ENCODE results near the gene IFNL1. TPM values are rescaled to one million over a fixed set of nuclear protein-coding genes. Genes with fewer than 3 reads are reported as not detected.
"Not testable (repeated sequence)": the region's sequence is repeated elsewhere in the genome, so short reads cannot be mapped to it uniquely, and the experiment has no call there.

Gene IFNL1
- polyA plus RNA-seq, 3 donors: not detected

DNA sequence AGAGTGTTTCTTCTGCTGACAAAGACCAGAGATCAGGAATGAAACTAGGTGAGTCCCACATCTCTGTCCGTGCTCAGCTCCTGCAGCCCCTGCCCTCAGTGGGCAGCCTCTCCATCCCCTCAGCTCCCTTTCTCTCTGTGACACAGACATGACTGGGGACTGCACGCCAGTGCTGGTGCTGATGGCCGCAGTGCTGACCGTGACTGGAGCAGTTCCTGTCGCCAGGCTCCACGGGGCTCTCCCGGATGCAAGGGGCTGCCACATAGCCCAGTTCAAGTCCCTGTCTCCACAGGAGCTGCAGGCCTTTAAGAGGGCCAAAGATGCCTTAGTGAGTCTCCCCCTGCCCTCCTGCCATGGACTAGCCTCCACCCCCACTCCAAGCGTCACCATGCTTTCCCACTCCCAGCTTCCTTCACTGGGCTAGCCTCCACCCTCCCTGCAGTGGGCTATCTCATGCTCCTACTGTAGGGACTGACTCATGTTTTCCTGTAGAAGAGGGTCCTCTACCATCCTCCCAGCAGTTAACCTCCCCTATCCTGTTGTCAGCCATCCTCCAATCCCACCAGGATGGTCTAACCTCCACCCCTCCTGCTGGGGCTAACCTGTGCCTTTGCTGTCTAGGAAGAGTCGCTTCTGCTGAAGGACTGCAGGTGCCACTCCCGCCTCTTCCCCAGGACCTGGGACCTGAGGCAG lies 27.5 kb upstream of the IFNL1 start:
- not testable (repeated sequence) for DNase-seq (ENCODE audit: extremely low read depth in 1 of 11, low read depth in 9 of 11, low spot score in 4 of 11)

DNA sequence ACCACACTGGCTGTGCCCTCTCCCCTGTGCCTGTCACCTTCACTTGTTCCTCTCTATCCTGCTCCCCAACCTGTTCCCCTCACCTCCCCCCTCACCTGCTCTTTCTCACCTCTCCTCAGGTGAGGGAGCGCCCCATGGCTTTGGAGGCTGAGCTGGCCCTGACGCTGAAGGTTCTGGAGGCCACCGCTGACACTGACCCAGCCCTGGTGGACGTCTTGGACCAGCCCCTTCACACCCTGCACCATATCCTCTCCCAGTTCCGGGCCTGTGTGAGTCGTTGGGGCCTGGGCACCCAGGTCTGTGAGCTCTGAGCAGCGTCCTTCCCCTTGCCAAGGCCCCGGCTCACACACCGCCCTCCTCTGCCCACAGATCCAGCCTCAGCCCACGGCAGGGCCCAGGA lies 26.8 kb upstream of the IFNL1 start:
- DNase-seq (ENCODE audit: extremely low read depth in 1 of 11, low read depth in 9 of 11, low spot score in 4 of 11): not testable (repeated sequence)

DNA sequence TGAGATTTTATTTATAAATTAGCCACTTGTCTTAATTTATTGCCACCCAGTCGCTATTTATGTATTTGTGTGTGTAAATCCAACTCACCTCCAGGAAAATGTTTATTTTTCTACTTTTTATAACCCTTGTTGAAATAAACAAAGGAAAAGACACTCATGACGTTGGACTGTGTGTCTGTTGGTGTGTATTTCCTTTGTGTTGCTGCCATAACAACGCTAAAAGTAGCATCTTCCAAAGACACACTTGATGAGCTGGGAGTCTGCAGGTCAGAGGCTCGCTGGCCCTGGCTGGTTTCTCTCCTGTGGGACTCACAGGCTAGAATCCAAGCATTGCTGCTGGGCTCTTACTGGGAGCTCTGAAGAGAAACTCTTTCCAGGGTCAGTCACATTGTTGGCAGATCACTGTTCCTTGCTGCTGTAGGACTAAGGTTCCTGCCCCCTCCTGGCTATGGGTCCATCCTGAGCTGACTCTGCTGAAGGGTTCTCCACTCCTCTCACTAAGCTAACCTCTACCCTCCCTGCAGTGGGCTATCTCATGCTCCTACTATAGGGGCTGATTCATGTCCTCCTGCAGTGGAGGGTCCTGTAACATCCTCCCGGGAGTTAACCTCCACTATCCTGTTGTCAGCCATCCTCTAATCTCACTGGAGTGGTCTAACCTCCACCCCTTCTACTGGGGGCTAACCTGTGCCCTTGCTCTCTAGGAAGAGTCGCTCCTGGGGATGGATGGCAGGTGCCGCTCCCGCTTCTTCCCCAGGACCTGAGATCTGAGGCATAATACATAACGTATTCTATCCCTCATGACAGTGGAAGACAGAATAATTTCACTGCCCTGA lies 26.0 kb upstream of the IFNL1 start:
- DNase-seq (ENCODE audit: extremely low read depth in 1 of 11, low read depth in 9 of 11, low spot score in 4 of 11): no peak

DNA sequence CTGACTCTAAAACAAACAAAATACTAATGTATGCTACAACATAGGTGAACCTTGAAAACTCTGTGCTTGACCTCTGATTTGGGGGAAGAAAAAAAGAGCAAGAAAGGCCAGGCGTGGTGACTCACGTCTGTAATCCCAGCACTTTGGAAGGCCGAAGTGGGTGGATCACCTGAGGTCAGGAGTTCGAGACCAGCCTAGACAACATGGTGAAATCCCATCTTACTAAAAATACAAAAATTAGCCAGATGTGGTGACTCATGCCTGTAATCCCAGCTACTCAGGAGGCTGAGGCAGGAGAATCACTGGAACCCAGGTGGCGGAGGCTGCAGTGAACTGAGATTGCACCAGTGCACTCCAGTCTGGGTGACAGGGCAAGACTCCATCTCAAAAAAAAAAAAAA lies 22.3 kb upstream of the IFNL1 start:
- DNase-seq (ENCODE audit: extremely low read depth in 1 of 11, low read depth in 9 of 11, low spot score in 4 of 11): not testable (repeated sequence)

DNA sequence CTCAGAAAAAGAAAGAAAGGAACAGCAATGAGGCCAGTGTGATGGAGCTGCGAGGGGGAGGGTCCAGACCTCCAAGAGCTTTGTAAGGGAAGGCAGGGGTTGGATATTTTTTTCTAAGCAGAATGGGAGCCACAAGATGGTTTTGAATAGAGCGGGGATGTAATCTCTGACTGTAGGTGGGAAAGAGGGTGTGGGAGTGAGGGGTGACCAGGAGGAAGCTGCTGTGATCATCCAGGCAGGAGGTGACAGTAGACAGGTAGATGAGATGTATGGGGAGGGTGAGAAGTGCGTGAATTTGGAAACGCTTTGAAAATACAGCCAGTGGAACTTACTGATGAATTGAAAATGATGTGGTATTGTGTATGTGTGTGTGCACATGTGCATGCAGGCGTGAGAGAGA lies 20.6 kb upstream of the IFNL1 start:
- no peak for DNase-seq (ENCODE audit: extremely low read depth in 1 of 11, low read depth in 9 of 11, low spot score in 4 of 11)

DNA sequence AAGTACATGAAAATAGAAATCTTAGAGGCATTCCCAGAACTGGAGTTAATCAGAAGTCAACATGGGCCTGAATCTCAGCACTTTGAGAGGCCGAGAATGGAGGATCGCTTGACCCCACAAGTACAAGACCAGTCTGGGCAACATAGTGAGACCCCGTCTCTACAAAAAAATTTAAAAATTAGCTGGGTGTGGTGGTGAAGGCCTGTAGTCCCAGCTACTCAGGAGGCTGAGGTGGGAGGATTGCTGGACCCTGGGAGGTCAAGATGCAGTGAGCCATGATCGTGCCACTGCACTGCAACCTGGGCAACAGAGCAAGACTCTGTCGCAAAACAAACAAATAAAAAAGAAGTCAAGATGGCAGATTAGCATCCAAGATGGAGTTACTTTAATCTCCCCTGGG lies 19.5 kb upstream of the IFNL1 start:
- no peak for DNase-seq (ENCODE audit: extremely low read depth in 1 of 11, low read depth in 9 of 11, low spot score in 4 of 11)

DNA sequence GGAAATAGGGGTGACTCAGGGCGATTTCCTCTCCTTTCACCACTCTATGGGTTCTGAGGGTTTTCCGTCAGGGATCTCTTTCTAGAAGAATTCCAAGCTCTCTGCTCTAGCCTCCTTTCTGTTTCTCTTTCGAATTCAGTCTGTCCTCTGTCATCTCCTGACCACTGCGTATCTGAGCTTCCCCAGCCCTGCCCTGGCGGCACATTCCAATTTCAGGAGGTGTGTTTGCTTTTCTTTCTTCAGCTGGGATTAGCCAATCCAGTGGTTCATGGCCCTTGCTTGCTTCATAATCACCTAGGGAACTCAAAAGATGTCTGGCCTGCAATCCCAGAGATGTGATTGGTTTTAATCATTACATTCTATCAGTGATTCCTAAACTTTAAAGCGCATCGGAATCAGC lies 18.6 kb upstream of the IFNL1 start:
- DNase-seq (ENCODE audit: extremely low read depth in 1 of 11, low read depth in 9 of 11, low spot score in 4 of 11): no peak

DNA sequence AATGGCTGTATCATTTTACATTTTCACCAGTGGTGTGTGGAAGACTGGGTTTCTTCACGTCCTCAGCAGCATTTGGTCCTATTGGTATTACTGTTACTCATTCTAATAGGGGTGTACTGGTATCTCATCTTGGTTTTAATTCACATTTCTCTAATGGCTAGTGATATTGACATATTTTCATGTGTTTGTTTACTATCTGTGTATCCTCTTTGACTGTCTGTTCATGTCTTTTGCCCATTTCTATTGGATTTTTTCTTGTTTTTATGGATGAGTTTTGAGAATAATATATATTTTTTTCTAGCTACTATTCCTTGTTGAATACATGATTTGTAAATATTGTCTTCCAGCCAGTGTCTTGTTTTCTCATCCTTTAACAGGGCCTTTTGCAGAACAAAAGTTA lies 14.2 kb upstream of the IFNL1 start:
- no peak for DNase-seq (ENCODE audit: extremely low read depth in 1 of 11, low read depth in 9 of 11, low spot score in 4 of 11)

DNA sequence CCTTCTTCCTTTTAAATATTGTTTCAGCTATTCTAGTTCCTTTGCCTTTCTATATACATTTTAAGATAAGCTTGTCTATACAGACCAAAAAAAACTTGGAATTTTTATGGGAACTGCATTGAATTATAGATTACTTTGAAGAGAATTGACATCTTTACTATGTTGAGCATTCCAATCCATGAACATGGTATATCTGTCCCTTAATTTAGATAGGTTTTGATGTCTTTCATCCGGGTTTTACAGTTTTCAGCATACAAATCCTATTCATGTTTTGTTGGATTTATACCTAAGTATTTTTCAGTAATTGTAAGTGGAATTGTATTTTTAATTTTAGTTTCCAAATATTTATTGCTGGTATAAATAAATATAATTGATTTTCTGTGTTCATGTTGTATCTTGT lies 12.2 kb upstream of the IFNL1 start:
- DNase-seq (ENCODE audit: extremely low read depth in 1 of 11, low read depth in 9 of 11, low spot score in 4 of 11): no peak

DNA sequence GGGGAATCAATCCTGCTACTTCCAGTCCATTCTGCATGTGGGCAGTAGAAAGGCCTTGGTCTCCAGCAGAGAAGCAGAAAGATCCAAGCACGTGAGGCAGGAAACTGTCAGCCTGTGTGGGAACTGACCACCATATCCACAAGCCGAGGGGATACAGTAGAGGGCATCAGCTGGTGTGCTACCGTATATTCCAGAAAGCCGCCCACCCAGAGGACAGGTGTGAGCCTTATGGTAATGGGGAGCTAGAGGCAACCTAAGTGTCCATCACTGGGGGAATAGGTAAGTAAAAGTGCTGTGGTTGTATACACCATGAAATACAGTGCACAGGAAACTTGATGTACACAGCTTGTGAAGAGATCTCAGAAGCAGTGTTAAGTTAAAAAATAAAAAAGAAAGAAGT lies 2.8 kb upstream of the IFNL1 start:
- no peak for DNase-seq (ENCODE audit: extremely low read depth in 1 of 11, low read depth in 9 of 11, low spot score in 4 of 11)

DNA sequence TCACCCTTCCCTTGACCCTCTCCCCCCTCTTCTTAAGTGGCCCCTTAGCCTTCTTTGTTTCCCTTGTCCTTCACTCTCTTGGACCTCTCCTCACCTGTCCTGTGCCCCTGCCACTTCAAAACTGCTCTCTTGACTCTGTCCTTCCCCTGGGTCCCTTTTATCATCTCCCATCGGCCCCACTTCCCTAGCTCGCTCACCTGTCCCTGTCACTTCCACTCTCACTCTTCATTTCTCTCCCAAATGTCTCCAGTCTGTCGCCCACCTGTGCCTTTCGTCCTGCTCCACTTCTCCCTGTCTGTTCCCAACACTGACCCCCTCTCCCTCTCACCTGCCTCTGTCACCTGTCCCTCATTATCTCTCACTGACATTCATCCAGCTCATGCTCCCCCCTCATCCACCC lies 699 bp downstream of the IFNL1 start:
- DNase-seq (ENCODE audit: extremely low read depth in 1 of 11, low read depth in 9 of 11, low spot score in 4 of 11): no peak

DNA sequence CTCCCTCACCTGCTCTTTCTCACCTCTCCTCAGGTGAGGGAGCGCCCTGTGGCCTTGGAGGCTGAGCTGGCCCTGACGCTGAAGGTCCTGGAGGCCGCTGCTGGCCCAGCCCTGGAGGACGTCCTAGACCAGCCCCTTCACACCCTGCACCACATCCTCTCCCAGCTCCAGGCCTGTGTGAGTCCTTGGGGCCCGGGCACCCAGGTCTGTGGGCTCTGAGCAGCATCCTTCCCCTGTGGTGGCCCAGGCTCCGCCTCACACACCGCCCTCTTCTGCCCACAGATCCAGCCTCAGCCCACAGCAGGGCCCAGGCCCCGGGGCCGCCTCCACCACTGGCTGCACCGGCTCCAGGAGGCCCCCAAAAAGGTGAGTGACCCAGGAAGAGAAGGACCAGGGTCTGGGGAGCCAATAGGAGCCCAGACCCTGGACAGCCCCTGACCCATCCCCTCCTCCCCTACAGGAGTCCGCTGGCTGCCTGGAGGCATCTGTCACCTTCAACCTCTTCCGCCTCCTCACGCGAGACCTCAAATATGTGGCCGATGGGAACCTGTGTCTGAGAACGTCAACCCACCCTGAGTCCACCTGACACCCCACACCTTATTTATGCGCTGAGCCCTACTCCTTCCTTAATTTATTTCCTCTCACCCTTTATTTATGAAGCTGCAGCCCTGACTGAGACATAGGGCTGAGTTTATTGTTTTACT lies 1.9 kb downstream of the IFNL1 start:
- no peak for DNase-seq (ENCODE audit: extremely low read depth in 1 of 11, low read depth in 9 of 11, low spot score in 4 of 11)

DNA sequence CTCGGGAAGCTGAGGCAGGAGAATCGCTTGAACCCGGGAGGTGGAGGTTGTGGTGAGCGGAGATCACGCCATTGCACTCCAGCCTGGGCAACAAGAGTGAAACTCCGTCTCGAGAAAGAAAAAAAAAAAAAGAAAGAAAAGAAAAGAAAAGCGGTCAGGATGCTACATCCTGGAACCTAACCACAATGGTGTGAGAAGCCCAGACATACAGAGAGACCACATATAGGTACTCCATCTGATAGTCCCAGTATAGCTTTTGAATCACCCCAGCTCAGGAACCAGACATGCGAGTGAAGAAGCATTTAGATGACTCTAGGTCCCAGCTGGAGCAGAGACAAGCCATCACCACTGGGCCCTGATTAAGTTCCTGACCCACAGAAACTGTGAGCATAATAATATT lies 3.2 kb downstream of the IFNL1 start:
- no peak for DNase-seq (ENCODE audit: extremely low read depth in 1 of 11, low read depth in 9 of 11, low spot score in 4 of 11)

DNA sequence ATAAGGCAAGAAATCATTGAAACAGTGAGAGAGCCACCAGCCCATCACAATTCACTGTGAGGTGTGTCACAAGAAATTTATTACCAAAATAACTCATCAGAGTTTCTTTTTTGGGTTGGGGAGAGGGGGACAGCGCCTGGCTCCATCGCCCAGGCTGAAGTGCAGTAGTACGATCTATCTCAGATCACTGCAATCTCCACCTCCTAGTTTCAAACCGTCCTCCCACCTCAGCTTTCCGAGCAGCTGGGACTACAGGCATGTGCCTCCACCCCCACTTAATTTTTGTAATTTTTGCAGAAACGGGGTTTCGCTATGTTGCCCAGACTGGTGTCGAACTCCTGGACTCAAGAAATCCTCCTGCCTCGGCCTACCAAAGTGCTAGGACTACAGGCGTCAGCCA lies 3.6 kb downstream of the IFNL1 start:
- no peak for DNase-seq (ENCODE audit: extremely low read depth in 1 of 11, low read depth in 9 of 11, low spot score in 4 of 11)

DNA sequence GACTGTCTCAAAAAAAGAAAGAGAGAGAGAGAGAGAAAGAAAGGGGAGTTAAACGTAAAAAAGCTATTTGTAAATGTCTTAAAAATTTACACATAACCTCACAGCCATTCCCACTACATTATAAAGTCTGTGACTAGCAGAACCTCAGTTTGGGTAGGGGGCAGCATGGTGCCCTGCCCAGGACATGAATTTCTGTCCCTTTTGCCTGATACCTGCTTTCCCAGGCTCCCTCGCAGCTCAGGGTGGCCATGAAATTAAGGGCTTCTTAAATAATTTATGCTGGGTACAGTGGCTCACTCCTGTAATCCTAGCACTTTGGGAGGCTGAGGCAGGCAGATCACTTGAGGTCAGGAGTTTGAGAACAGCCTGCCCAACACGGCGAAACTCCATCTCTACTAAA lies 4.8 kb downstream of the IFNL1 start:
- no peak for DNase-seq (ENCODE audit: extremely low read depth in 1 of 11, low read depth in 9 of 11, low spot score in 4 of 11)

DNA sequence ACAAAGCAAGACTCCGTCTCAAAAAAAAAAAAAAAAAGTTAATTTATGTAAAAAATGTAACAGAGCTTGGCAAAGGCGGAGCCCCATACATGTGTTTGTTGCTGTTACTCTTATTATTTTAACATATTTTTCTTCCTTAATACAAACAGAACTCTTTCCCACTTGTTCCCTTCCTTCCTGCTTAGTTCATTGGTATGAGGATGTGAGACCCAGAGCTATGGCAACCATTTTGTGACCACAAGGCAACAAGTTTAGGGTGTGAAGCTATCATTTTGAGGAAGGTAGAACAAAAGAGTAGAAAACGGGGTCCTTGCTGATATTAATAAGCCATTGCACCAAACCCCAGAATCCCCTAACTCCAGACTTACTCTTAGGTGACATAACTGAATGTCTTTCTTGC lies 5.4 kb downstream of the IFNL1 start:
- no peak for DNase-seq (ENCODE audit: extremely low read depth in 1 of 11, low read depth in 9 of 11, low spot score in 4 of 11)

DNA sequence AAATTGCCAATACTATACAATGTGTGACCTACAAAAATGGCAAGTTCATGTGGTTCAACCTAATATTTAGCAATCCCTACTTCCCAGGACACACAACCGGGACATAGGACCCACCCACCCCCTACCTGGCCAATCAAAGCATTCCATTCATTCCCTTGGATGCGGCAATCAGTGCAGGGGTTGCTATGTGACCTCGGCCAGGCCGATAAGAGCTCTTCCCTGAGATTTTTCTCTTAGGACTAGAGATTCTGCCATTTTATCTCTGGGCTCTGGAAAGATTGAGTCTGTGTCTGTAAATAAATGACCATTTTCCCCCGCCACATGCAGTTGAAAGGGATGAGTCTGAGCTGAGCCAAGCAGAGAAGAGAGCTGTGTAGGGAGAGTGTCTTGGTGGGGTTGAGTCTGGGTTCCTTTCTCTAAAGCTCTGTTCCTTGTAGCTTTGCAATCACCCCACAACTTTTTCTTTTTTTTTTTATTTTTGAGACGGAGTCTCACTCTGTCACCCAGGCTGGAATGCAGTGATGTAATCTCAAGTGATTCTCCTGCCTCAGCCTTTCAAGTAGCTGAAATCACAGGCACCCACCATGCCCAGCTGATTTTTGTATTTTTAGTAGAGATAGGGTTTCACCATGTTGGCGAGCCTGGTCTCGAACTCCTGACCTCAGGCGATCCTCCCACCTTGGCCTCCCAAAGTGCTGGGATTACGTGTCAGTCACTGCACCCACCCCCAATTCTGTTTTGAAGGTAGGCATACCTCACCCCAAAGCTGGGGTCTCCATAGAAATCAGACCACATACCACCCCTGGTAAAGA lies 7.4 kb downstream of the IFNL1 start:
- DNase-seq (ENCODE audit: extremely low read depth in 1 of 11, low read depth in 9 of 11, low spot score in 4 of 11): no peak

DNA sequence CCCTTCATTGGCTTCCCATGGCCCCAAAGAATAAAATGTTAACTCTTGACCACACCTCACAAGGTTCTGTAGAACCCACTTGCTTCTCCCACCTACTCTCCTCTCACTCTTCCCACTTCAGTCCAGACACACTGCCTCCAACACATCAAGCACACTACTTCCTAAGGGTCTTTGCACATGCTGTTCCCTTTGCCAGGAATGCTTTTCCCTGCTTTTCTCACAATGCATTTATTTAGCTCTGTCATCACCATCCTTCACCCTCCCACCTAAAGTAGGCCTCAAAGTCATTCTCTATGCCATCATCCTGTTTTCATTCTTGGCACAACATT lies 7.9 kb downstream of the IFNL1 start:
- DNase-seq (ENCODE audit: extremely low read depth in 1 of 11, low read depth in 9 of 11, low spot score in 4 of 11): no peak

DNA sequence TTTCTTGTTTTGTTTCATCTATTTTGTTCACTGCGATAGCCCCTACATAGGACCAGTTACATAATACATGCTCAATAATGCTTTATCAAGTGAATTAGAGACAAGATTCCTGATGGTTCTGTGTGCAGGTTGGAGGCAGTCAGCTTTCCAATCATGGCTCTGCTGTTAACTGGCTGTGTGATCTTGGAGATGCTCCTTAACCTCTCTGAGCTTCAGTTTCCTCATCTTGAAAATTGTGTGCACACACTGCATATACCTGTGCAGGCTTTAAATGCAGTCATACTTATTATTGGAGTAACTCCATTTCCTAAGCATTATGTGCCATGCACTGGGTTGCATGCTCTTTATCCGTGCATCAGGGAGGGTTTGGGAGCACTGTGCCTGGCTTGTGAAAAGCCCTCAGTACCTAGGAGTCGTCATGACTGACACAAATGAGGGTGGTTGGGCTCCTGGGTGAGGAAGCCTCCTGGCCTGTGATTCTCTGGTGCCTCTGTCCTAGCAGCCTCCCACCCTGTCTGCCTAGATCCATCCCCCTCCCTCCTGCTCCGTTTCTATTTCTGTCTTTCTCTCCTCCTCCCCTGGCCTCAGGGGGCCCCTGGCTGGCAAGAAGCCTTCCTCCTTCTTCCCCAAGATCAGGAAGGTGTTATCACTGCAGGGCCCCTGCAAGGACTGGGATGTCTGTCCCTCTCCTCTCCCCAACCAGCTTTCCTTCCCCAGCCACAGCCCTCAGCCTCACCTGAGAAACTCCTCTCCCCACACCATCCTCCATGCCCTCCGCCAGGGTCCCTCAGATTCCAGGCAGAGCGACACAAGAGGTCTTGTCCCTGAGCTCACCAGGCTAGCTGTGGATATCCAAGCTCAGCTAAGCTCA lies 8.7 kb downstream of the IFNL1 start:
- no peak for DNase-seq (ENCODE audit: extremely low read depth in 1 of 11, low read depth in 9 of 11, low spot score in 4 of 11)
